Naive thymus-derived CD4-positive, alpha-beta T cell (primary cell): ENCODE measurements around the gene CNTN1. TPM values are rescaled to one million over a fixed set of nuclear protein-coding genes. Genes with fewer than 3 reads are reported as not detected.

Source experiments
- ATAC-seq: fragments of 150-1000 bp; cut with Tn5 transposase; 2 replicates; pipeline ENCODE4 v1.10.0; 2021; ENCODE audit warnings: mild to moderate bottlenecking, moderate library complexity
- CTCF ChIA-PET: fragments of 350-600 bp; sonication (Branson Sonifier 250); formaldehyde crosslinking; loops from one replicate; lab custom pipeline; 2021; ENCODE audit warnings: antibody characterized with exemption; lab: Charles Lee
- POLR2A ChIA-PET: fragments of 350-600 bp; sonication (Branson Sonifier 250); formaldehyde crosslinking; loops from one replicate; lab custom pipeline; 2021; ENCODE audit warnings: antibody characterized with exemption, inconsistent platforms; lab: Charles Lee
- DNase-seq, 9 donors: peaks; one replicate each; pipeline versions ENCODE4 v3.0.0 to v3.0.0-alpha.2; 2020 to 2022; ENCODE audit warnings: mixed read lengths in 1 of 9
- H3K27ac ChIP-seq: one replicate; pipeline ENCODE4 v1.7.0; 2013; ENCODE audit warnings: mild to moderate bottlenecking, low read depth, low read length, moderate library complexity
- H3K27me3 ChIP-seq, 2 donors: one replicate each; pipeline ENCODE4 v1.7.0; 2013; ENCODE audit warnings: low read length in 2 of 2, mild to moderate bottlenecking in 2 of 2, moderate library complexity in 2 of 2; ENCODE audit not compliant: control insufficient read depth in 2 of 2, insufficient read depth in 2 of 2
- H3K36me3 ChIP-seq, 3 experiments: 1 replicate in 2 of 3; 2 replicates in 1 of 3; pipeline ENCODE4 v1.7.0; 2013; ENCODE audit warnings: low read length in 3 of 3, mild to moderate bottlenecking in 3 of 3, moderate library complexity in 1 of 3; ENCODE audit not compliant: insufficient read depth in 3 of 3, control insufficient read depth in 2 of 3
- H3K4me1 ChIP-seq, 2 donors: one replicate each; pipeline ENCODE4 v1.7.0; 2013; ENCODE audit warnings: low read length in 2 of 2, mild to moderate bottlenecking in 2 of 2, moderate library complexity in 1 of 2; ENCODE audit not compliant: control insufficient read depth in 2 of 2, insufficient read depth in 2 of 2
- H3K4me3 ChIP-seq: 2 replicates; pipeline ENCODE4 v1.7.0; 2013; ENCODE audit warnings: mild to moderate bottlenecking, low read length
- H3K9me3 ChIP-seq, 3 experiments: 1 replicate in 2 of 3; 2 replicates in 1 of 3; pipeline ENCODE4 v1.7.0; 2013; ENCODE audit warnings: low read length in 3 of 3; ENCODE audit not compliant: control insufficient read depth in 2 of 3
- H3K27ac Mint-ChIP-seq, 9 donors: one replicate each; pipeline ENCODE4 v1.8.0; 2020 to 2022; ENCODE audit warnings: mixed read lengths in 9 of 9, mild to moderate bottlenecking in 8 of 9, moderate library complexity in 5 of 9, inconsistent platforms in 2 of 9
- H3K27me3 Mint-ChIP-seq, 5 donors: one replicate each; pipeline ENCODE4 v1.8.0; 2021 to 2022; ENCODE audit warnings: mixed read lengths in 5 of 5, mild to moderate bottlenecking in 1 of 5
- H3K36me3 Mint-ChIP-seq, 5 donors: one replicate each; pipeline ENCODE4 v1.8.0; 2020 to 2022; ENCODE audit warnings: mixed read lengths in 5 of 5, mild to moderate bottlenecking in 3 of 5, inconsistent platforms in 1 of 5
- H3K4me1 Mint-ChIP-seq, 7 donors: one replicate each; pipeline ENCODE4 v1.8.0; 2020 to 2022; ENCODE audit warnings: mixed read lengths in 7 of 7, mild to moderate bottlenecking in 3 of 7, inconsistent platforms in 1 of 7
- H3K4me3 Mint-ChIP-seq, 10 donors: one replicate each; pipeline ENCODE4 v1.8.0; 2020 to 2022; ENCODE audit warnings: mild to moderate bottlenecking in 10 of 10, mixed read lengths in 10 of 10, moderate library complexity in 6 of 10, inconsistent platforms in 2 of 10
- H3K9me3 Mint-ChIP-seq, 11 donors: one replicate each; pipeline ENCODE4 v1.8.0; 2020 to 2022; ENCODE audit warnings: mixed read lengths in 11 of 11, mild to moderate bottlenecking in 4 of 11, inconsistent platforms in 1 of 11, moderate library complexity in 1 of 11
- intact Hi-C, 2 donors: fragments of 100-400 bp; cut with micrococcal nuclease; formaldehyde crosslinking; loops; one replicate each; pipeline ENCODE4 v1.15.1; 2023
- polyA plus RNA-seq, 2 donors: library from polyadenylated mRNA; unstranded; fragments of 300-500 nt; fragmentation: Illumina TruSeq; gene quantifications; one replicate each; pipeline ENCODE4 v1.2.3, GENCODE V29; 2021
- total RNA-seq, 6 experiments: library from RNA in 5 of 6; stranded (reverse) in 5 of 6; gene quantifications; 1 replicate in 5 of 6; 2 replicates in 1 of 6; pipeline ENCODE4 v1.2.3 and lab custom pipeline; 2021 to 2026

CNTN1 gene
- total and polyA plus RNA-seq, 7 experiments from 2014 or later: not detected

- Mint-ChIP-seq H3K4me3 (no peak overlapping the region), H3K9me3 (peaks cover 0 to 8% (median 0%) of the 10 kb centered on the region in 11 donors), H3K4me1 (no peaks in the 10 kb centered on the region), H3K27ac (no peak overlapping the region), H3K27me3 (no peaks in the 10 kb centered on the region), H3K36me3 (no peaks in the 10 kb centered on the region)
- ChIA-PET CTCF (no interaction called here), POLR2A (no interaction called here)
- no peak for DNase-seq
- H3K27me3 ChIP-seq: no peaks in the 10 kb centered on the region
- intact Hi-C loops: no loop called here
- no peaks in the 10 kb centered on the region for H3K36me3 ChIP-seq
- no peak for ATAC-seq
- H3K27ac ChIP-seq: no peak overlapping the region
- no peak overlapping the region for H3K4me3 ChIP-seq
- H3K9me3 ChIP-seq: no peaks in the 10 kb centered on the region
- H3K4me1 ChIP-seq: no peaks in the 10 kb centered on the region
Measured at GRCh38 chr12:40718878-40719372, 26.7 kb downstream of the CNTN1 start.

GRCh38 chr12:40723001-40723400 lies 30.8 kb downstream of the CNTN1 start:
- Histone ChIP-seq H3K27ac (no peak overlapping the region), H3K4me3 (no peak overlapping the region), H3K9me3 (no peaks in the 10 kb centered on the region), H3K27me3 (no peaks in the 10 kb centered on the region), H3K4me1 (no peaks in the 10 kb centered on the region), H3K36me3 (no peaks in the 10 kb centered on the region)
- intact Hi-C loops: no loop called here
- Mint-ChIP-seq H3K27ac (no peak overlapping the region), H3K27me3 (no peaks in the 10 kb centered on the region), H3K4me3 (no peak overlapping the region), H3K9me3 (peaks cover 0 to 10% (median 0%) of the 10 kb centered on the region in 11 donors), H3K4me1 (no peaks in the 10 kb centered on the region), H3K36me3 (no peaks in the 10 kb centered on the region)
- ChIA-PET POLR2A (no interaction called here), CTCF (no interaction called here)
- DNase-seq (no peak), ATAC-seq (no peak)

- H3K27me3 Mint-ChIP-seq: no peaks in the 10 kb centered on the region
- no peak for ATAC-seq
- no peaks in the 10 kb centered on the region for H3K27me3 ChIP-seq
- H3K4me3 Mint-ChIP-seq: no peak overlapping the region
- no peak overlapping the region for H3K27ac ChIP-seq
- POLR2A ChIA-PET: no interaction called here
- H3K4me3 ChIP-seq: no peak overlapping the region
- H3K36me3 ChIP-seq: no peaks in the 10 kb centered on the region
- intact Hi-C loops: no loop called here
- H3K4me1 Mint-ChIP-seq: no peaks in the 10 kb centered on the region
- H3K9me3 Mint-ChIP-seq: peaks cover 0 to 10% (median 0%) of the 10 kb centered on the region in 11 donors
- no peaks in the 10 kb centered on the region for H3K4me1 ChIP-seq
- DNase-seq: no peak
- H3K27ac Mint-ChIP-seq: no peak overlapping the region
- H3K36me3 Mint-ChIP-seq: no peaks in the 10 kb centered on the region
- no peaks in the 10 kb centered on the region for H3K9me3 ChIP-seq
- CTCF ChIA-PET: no interaction called here
Measured at GRCh38 chr12:40726366-40726765, 34.1 kb downstream of the CNTN1 start.

GRCh38 chr12:40727774-40728483 lies 35.7 kb downstream of the CNTN1 start:
- H3K4me3 ChIP-seq: no peak overlapping the region
- H3K9me3 Mint-ChIP-seq: peaks cover 0 to 10% (median 0%) of the 10 kb centered on the region in 11 donors
- POLR2A ChIA-PET: no interaction called here
- no peak overlapping the region for H3K27ac ChIP-seq
- CTCF ChIA-PET: no interaction called here
- H3K4me1 Mint-ChIP-seq: no peaks in the 10 kb centered on the region
- H3K27ac Mint-ChIP-seq: no peak overlapping the region
- no peak for DNase-seq
- no peaks in the 10 kb centered on the region for H3K4me1 ChIP-seq
- H3K36me3 Mint-ChIP-seq: no peaks in the 10 kb centered on the region
- no peaks in the 10 kb centered on the region for H3K36me3 ChIP-seq
- intact Hi-C loops: no loop called here
- H3K9me3 ChIP-seq: no peaks in the 10 kb centered on the region
- no peak for ATAC-seq
- H3K4me3 Mint-ChIP-seq: no peak overlapping the region
- H3K27me3 ChIP-seq: no peaks in the 10 kb centered on the region
- H3K27me3 Mint-ChIP-seq: no peaks in the 10 kb centered on the region

- H3K9me3 Mint-ChIP-seq: peaks cover 0 to 10% (median 0%) of the 10 kb centered on the region in 11 donors
- Histone ChIP-seq H3K4me3 (no peak overlapping the region), H3K36me3 (no peaks in the 10 kb centered on the region), H3K4me1 (no peaks in the 10 kb centered on the region), H3K9me3 (no peaks in the 10 kb centered on the region), H3K27me3 (no peaks in the 10 kb centered on the region), H3K27ac (no peak overlapping the region)
- POLR2A ChIA-PET: no interaction called here
- intact Hi-C loops: no loop called here
- no peaks in the 10 kb centered on the region for H3K4me1 Mint-ChIP-seq
- no peak overlapping the region for H3K27ac Mint-ChIP-seq
- no peaks in the 10 kb centered on the region for H3K27me3 Mint-ChIP-seq
- no peak for ATAC-seq
- CTCF ChIA-PET: no interaction called here
- H3K36me3 Mint-ChIP-seq: no peaks in the 10 kb centered on the region
- no peak overlapping the region for H3K4me3 Mint-ChIP-seq
- no peak for DNase-seq
Measured at GRCh38 chr12:40730281-40730680, 38.0 kb downstream of the CNTN1 start.

GRCh38 chr12:40733871-40734270 lies 41.6 kb downstream of the CNTN1 start:
- POLR2A ChIA-PET: no interaction called here

GRCh38 chr12:40734276-40734675 lies 42.0 kb downstream of the CNTN1 start:
- intact Hi-C loops: no loop called here

More at GRCh38 chr12:40733871-40734270, 41.6 kb downstream of the CNTN1 start:
- Mint-ChIP-seq H3K9me3 (peaks cover 0 to 2% (median 0%) of the 10 kb centered on the region in 11 donors), H3K4me1 (no peaks in the 10 kb centered on the region), H3K27ac (no peak overlapping the region), H3K4me3 (no peak overlapping the region), H3K36me3 (no peaks in the 10 kb centered on the region), H3K27me3 (no peaks in the 10 kb centered on the region)
- no peaks in the 10 kb centered on the region for H3K9me3 ChIP-seq
- CTCF ChIA-PET: no interaction called here
- H3K4me3 ChIP-seq: no peak overlapping the region
- no peak overlapping the region for H3K27ac ChIP-seq
- no peaks in the 10 kb centered on the region for H3K4me1 ChIP-seq
- H3K27me3 ChIP-seq: no peaks in the 10 kb centered on the region
- no peak for ATAC-seq
- intact Hi-C loops: no loop called here
- H3K36me3 ChIP-seq: no peaks in the 10 kb centered on the region
- no peak for DNase-seq

More at GRCh38 chr12:40734276-40734675, 42.0 kb downstream of the CNTN1 start:
- H3K4me3 Mint-ChIP-seq: no peak overlapping the region
- no peaks in the 10 kb centered on the region for H3K36me3 Mint-ChIP-seq
- ATAC-seq: no peak
- no peaks in the 10 kb centered on the region for H3K27me3 Mint-ChIP-seq
- Histone ChIP-seq H3K27me3 (no peaks in the 10 kb centered on the region), H3K9me3 (no peaks in the 10 kb centered on the region), H3K4me1 (no peaks in the 10 kb centered on the region), H3K4me3 (no peak overlapping the region), H3K36me3 (no peaks in the 10 kb centered on the region), H3K27ac (no peak overlapping the region)
- H3K4me1 Mint-ChIP-seq: no peaks in the 10 kb centered on the region
- ChIA-PET POLR2A (no interaction called here), CTCF (no interaction called here)
- no peak overlapping the region for H3K27ac Mint-ChIP-seq
- peaks cover 0 to 2% (median 0%) of the 10 kb centered on the region in 11 donors for H3K9me3 Mint-ChIP-seq
- DNase-seq: no peak
